Lower leg skin (tissue), 3 donors: ENCODE measurements around the gene NES.

ENCODE experiments used
- CTCF ChIP-seq, 3 donors: fragments of 450-650 bp; IDR thresholded peaks; one replicate each; pipeline ENCODE4 v1.5.1; 2016; ENCODE audit warnings: antibody characterized with exemption in 3 of 3, mild to moderate bottlenecking in 3 of 3, moderate library complexity in 2 of 3
- POLR2A ChIP-seq, 2 donors: fragments of 450-650 bp; IDR thresholded peaks; one replicate each; pipeline ENCODE4 v1.6.1; 2016 to 2017; ENCODE audit warnings: antibody characterized with exemption in 2 of 2, mild to moderate bottlenecking in 1 of 2, moderate library complexity in 1 of 2

DNA sequence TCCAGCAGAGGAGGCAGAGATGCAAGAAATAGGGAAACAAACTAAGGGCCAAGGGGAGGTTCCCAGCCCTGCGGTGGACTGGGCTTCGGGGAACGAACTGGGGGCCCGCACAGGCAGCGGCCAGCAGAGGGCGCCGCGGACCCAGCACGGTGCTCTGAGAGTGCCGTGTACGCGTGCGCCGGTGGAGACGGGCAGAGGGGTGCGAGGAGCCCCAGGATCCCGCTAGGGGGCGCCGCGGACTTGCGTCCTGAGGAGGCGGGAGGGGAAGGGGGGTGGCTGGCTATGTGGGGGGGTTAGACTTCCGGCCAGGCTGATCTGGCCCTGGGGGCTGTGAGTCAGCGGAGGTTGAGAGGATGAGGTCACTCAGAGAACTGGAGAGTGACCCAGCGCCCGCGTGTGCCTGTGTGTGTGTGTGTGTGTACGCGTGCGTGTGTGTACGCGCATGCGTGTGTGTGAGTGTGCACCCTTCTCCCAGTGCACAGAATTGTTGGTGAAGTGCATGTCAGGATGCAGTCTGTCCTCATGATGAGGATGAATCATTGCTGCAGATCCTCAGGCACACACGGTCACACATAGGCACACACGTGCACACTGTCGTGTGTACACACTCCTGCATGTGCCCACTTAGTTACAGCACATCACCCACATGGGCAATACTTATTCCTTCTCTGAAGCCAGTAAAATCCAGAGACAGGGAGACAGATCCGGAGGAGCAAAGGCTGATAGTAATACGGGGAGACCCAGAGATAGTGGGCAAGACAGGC lies 17.0 kb downstream of the NES start:
- peak in 2 of 3 donors; percentile 68 to 93 for TF ChIP-seq CTCF (IDR thresholded peaks at IDR 0.05)
- TF ChIP-seq POLR2A (IDR thresholded peaks at IDR 0.05), result no peak
